Activated T-helper 1 cell treated with anti-CD3 and anti-CD28 coated beads, Interleukin-2, amount 50 U/mL, for 16 hours (primary cell): Measurements from ENCODE around the gene COL10A1.

Source experiments
- DNase-seq, 2 donors: peaks; one replicate each; pipeline ENCODE4 v3.0.0-alpha.2; 2020; ENCODE audit warnings: low read depth in 1 of 2, low spot score in 1 of 2

Gene COL10A1

DNA sequence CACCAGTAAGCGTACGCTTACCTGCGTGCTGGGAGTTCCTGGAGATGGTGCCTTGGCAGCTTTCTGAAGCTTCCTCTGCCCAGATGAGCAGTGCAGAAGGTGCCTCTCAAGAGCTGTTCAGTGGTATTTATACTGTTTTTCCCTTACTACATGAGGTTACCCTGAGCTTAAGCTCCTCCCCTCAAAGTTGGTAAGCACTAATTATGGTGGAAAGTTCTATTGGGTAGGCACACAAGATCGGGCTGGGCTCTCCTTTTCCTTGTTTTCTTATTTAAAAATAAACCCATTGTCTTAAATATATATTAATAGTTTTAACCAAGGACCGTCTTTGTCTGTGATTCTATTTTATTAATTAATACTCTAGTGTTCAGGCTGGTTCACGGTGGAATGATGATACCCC lies at the start of gene COL10A1:
COL10A1 (minus strand) TSS at position 101 of the 400 bp plus-strand sequence. CDS start 640 bp downstream, outside the sequence.
- no peak for DNase-seq

GRCh38 chr6:116175344-116175743 lies 49.4 kb upstream of the COL10A1 start:
- no peak for DNase-seq

GRCh38 chr6:116173928-116174327 lies 48.0 kb upstream of the COL10A1 start:
- no peak for DNase-seq

- DNase-seq, result no peak
Observed at GRCh38 chr6:116170358-116171057, 44.6 kb upstream of the COL10A1 start.

DNA sequence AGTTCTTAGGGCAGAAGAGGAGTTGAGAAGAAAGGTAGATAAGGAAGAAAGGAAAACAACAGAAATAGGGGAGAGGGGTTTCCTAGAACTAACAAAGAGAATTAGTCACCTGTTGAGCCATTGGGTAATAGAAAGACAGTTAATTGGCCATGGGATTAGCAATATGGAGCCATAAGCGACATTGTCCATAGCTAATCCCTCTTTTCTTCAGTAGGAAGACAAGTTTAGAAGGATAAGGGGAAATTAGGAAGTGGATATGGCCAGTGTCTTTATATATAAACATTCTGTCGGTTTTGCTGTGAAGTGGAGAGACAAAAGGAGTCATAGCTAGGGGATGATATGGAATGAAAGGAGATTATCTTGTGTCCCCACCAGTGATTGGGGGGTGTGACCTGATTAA lies 43.9 kb upstream of the COL10A1 start:
- no peak for DNase-seq

DNA sequence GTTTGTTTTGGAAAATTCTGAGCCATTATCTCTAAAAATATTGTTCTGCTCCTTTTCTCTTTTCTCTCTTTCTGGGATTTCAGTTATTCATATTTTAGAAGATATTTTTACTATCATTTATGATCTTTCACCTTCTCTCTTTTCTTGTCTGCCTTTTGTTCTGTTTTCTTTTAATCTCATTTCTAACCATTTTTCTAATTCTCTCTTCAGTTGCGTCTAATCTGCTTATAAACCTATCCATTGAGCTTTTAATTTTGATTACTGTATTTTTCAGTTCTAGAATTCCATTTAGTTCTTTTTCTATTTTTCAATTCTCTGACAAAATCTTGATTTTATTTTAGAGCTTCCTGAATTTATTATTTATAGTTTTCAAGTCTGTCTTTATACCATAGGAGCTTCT lies 42.2 kb upstream of the COL10A1 start:
- no peak for DNase-seq

GRCh38 chr6:116166369-116166768 lies 40.4 kb upstream of the COL10A1 start:
- DNase-seq, result no peak

- DNase-seq, result no peak
Observed at GRCh38 chr6:116165596-116165995, 39.7 kb upstream of the COL10A1 start.

- DNase-seq, result no peak
Observed at GRCh38 chr6:116159782-116160524, 34.0 kb upstream of the COL10A1 start.

- DNase-seq, result no peak
Observed at GRCh38 chr6:116158641-116159040, 32.7 kb upstream of the COL10A1 start.

DNA sequence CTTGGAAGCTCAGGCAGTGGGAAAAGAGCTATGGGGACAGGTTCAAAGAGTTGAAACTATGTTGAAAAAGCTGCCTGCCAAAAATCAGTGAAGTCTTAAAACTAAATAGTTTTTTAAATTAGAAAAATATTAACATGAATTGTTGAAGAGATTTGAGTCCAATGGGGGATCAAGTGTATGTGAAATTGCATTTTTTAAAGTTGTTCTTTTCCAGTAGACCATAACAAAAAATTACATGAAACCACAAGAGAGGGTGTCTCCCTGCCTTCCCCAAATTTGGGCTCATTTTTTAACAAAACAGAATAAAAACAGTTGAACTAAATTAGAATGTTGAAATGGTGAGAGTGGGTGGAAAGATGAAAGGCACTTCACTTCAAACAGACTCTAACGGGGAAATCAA lies 31.5 kb upstream of the COL10A1 start:
- no peak for DNase-seq

- no peak for DNase-seq
Observed at GRCh38 chr6:116156405-116157326, 30.7 kb upstream of the COL10A1 start.

DNA sequence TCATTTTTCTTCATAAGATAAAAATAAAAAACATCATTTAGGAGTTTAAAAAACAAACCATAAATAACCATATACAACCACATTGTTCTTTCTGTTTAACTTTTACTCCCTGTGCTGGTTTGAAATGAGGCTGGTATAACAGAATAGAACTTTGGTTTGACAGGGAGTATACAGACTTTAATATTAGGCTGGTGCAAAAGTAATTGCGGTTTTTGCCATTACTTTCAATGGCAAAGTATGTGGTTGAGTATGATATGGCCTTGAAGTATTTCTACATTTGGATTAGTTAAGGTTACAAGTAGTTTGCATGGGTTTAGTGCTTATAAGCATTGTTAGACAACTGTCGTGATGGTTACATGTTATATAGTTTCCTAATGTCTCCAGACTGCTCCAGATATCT lies 29.0 kb upstream of the COL10A1 start:
- no peak for DNase-seq

- no peak for DNase-seq
Observed at GRCh38 chr6:116152620-116153019, 26.7 kb upstream of the COL10A1 start.

GRCh38 chr6:116145803-116146675 lies 20.1 kb upstream of the COL10A1 start:
- no peak for DNase-seq

DNA sequence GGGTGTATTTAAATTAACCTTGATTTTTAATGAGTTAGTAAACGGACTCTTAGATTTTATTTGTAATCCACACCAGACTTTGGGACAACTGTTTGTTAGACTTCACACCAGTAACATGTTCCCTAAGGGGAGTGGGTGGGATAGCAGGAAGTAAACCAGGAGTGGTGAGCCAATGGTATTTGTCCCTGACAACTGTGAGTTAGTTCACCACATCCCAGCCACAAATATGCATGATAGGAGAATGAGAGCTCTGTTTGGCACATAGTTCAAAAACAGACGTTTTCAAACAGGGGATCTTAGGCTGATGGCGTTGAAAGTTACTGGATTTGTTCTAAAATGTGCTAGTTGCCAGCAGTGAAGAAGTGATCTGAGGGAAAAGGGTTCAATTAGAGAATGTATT lies 18.7 kb upstream of the COL10A1 start:
- DNase-seq, result no peak

DNA sequence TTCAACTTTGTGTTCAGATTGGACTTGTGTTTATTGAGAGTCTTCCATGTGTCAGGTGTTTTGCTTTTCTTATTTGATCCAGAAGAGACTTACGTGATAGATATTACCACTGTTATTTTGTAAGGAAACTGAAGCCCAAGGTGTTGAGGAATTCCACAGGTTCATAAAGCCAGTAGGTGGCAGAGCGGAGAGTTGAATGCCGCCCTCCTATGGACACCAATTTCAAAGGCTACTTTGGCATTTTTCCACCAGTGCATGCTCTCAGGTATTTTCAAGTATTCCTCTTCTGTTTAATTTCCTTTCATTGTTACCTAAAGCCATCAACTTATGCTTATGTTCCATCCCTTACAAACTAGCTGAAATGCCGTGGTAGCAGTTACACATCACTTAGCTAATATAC lies 14.0 kb upstream of the COL10A1 start:
- DNase-seq, result no peak

DNA sequence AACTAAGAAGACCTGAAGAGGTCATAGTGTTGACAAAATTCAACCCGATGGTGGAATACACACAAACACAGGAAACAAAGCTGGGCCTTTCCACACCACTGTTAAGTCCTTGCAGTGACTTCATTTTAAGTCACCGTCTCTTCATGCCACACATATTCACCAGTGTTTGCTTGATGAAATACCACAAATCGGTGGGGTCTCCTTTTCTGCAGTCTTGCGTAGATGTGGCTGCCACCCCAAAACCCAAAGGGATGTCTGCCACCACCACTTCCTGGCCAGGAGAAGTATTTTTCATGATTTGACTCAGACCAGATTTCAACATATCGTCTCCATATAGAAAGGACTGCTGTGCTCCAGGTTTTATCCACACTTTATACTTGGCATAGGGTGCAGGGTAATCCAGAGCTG lies 11.0 kb upstream of the COL10A1 start:
- DNase-seq, result no peak

- no peak for DNase-seq
Observed at GRCh38 chr6:116136373-116136772, 10.4 kb upstream of the COL10A1 start.

DNA sequence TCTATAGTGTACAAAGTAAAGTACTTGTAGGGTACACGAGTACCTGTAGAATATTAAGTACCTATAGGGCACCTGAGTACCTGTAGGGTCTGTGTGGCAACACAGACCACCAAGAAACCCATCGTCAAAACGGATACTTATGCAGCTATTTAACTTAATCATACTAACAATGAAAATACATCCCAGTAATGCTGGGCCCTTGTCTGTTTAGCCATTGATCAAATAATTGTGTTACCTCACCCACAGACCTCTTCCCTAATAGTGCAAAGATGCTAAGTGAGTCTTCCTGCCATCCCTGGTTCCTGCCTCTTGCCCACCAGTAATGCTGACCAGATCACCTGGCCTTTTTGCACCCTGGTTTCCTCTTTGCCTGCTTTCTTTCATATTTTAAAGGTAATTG lies 7.5 kb upstream of the COL10A1 start:
- DNase-seq, result no peak
